CD4-positive, alpha-beta T cell treated with Interleukin-21 for 1 hour (primary cell): ENCODE results near the gene RSPRY1.

Experiments used
- DNase-seq: peaks from one replicate; pipeline ENCODE4 v3.0.0-alpha.2; 2020

RSPRY1 gene

DNA sequence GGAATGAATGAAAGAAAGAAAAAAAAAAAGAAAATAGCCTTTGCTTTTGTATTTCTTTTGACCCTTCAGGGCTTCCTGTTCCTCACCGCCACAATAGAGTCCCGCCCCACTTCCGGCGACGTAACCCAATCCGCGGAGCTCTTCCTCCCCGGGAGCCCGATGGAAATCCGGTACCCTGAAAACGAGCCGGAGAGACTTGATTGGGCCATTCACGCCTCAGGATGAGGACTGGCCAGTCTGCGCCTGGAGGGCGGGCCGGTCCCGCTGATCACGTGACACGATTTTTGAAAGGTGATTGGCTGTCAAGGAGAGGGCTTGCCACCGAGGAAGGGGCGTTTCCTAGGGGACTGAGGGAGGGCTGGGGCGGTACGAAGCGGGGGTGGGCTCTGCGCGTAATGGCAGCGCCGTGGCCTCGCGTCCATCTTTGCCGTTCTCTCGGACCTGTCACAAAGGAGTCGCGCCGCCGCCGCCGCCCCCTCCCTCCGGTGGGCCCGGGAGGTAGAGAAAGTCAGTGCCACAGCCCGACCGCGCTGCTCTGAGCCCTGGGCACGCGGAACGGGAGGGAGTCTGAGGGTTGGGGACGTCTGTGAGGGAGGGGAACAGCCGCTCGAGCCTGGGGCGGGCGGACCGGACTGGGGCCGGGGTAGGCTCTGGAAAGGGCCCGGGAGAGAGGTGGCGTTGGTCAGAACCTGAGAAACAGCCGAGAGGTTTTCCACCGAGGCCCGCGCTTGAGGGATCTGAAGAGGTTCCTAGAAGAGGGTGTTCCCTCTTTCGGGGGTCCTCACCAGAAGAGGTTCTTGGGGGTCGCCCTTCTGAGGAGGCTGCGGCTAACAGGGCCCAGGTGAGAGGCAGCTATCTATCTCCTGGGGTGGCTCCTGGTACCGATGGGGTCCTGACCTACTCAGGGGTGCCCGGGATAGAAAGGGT lies at the start of gene RSPRY1, which contains the start of gene PSME3IP1:
Gene RSPRY1 (plus strand): TSS at position 385 of the 927 bp plus-strand sequence. CDS start 18,330 bp downstream, outside the sequence.
Gene PSME3IP1 (minus strand): TSS at position 95 of the 927 bp plus-strand sequence. CDS start 12,185 bp downstream, outside the sequence.
- peak; percentile 100 for DNase-seq

DNA sequence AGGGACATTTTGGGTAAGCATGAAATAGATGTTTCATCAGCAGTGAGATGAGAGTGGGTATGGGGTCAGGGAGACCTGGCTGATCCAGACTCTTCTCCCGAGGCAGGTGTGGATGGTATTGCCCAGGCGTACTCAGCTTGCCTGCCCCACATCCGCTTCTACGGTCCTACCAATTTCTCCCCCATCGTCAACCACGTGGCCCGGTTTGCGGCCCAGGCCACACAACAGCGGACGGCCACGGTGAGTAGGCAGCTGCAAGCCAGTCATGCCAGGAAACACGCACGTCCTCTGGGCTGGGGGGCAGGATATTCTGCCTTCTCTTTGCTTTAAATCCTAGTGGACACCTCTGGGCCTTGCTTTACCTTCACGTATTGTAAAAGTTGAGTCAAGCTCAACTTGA lies 49.1 kb upstream of the RSPRY1 start:
- DNase-seq, result no peak

DNA sequence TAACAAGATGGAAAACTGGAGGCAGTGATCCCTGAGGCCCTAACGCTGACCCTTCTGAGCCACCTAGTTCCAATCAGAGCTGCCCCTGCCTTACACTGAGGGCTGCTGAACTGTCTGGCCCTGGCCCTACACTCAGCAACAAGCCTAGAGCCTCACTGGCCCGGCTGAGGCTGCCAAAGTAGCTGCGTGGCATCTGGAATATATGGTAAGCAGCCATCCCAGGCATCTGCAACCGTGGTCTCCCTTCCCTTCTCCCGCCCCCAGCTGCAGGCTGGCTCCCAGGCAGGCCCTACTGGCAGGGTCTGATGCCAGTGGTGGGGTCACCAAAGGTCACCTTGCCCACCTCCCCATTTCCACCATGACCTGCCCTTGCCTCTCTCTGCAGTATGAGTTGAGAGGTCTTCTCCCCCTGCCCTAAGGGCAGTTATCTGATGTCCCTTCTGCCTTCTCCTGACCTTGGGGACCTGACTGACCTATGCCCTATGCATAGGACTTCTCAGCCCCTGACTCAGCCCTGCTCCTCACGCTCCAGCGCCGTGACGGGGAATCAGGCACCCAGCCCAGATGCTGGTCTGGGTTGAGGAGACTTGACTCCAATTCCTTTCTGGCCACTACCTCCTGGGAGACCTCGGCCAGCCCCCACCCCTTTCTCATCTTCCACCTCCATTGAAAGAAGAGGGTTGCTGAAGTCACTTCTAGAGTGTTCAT lies 48.4 kb upstream of the RSPRY1 start:
- no peak for DNase-seq

DNA sequence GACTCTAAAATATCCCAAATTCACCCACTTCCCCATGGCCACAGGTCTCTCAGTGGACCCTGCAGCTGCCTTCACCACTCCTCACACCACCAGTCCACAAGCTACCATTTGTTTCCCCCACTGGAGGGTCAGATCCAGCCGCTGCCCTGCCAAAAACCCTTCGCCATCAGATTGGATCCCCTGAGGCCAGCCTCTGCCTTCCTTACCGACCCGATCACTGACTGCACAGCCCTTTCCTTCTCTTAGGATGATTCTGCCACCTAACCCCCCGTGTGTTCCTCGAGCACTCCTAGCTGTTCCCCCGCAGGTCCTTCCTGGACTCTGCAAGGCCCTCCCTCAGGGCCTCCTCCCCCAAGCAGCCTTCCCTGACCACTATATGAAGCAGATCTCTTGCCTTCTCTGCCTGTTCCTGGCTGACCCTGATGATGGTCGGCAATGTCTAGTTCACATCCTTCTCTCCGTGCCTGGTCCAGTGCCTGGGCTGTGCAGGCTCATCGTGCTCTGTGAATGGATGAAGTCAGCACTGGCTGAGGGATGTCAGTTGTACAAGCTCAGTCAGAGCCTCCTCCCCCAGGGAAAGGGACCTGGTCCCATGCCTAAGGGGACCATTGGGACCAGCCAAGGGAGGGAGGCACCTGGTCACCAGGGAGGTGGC lies 47.7 kb upstream of the RSPRY1 start:
- no peak for DNase-seq

DNA sequence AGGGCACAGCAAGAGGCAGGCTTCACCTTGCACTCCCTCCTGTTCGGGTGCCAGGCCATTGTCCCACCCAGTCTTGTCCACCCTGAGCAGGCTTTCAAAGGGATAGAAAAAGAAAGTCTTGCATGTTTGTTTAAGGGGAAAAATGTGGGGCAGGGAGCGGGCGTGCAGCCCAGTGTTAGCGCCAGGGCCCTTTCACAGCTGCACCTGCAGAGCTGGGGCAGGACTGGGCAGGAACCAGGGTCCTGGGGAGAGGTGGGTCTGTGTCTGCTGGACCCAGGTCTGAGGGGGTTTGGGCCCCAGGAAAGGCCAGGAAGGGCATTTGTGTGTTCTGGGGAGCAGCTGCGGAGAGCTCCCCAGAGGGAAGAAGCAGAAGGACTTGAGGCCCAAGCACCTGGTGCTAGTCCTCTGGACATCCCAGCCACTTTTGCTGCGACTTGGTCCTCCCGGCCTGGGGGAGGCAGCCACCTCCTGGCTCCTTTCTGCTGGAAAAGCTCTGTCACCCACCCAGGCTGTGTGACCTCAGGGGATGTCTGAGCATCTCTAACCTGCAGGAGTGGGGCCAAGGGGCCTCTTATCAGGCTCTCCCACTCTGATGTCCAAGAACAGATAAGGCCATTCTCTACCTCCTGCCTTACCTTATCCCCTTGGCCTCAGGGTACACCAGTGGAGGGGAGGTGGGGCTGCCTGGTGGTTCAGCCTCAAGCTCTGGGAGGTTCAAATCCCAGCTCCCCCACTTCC lies 45.0 kb upstream of the RSPRY1 start:
- no peak for DNase-seq

DNA sequence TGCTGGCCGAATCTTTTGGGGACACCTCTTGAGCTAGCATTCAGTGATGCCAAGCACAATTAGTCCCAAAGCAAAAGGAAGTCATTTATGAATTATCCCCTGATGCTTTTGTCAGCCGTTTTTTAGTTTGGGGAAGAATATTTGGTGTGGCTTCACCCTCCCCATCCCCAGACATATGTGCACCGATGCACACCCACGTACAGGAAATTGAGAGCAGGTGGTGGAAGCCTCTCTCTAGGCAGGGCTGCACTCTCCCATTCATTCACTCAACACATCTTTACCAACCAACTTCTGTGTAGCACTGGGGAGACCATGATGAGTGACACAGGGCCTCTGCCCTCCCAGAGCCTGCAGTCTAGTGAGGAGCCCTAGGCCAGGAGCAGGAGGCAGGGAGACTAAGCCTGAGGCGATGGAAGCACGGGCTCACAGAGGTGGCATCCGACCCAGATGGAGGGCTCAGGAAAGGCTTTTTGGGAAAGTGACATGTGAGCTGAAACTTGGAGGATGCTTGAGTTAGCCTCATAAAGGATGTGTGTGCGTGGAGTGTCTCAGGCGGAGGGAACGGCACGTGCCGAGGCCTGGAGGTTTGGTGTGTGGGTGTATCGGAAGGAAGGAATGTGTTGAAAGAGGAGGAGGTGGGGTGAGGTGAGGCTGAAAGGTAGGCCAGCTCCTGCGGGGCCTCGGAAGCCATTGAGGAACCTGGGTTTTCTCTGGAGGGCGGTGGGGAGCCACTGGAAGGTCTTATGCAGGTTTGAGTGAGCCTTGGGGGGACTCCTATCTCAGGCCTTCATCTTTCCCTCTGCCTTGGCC lies 44.1 kb upstream of the RSPRY1 start:
- DNase-seq, result no peak

DNA sequence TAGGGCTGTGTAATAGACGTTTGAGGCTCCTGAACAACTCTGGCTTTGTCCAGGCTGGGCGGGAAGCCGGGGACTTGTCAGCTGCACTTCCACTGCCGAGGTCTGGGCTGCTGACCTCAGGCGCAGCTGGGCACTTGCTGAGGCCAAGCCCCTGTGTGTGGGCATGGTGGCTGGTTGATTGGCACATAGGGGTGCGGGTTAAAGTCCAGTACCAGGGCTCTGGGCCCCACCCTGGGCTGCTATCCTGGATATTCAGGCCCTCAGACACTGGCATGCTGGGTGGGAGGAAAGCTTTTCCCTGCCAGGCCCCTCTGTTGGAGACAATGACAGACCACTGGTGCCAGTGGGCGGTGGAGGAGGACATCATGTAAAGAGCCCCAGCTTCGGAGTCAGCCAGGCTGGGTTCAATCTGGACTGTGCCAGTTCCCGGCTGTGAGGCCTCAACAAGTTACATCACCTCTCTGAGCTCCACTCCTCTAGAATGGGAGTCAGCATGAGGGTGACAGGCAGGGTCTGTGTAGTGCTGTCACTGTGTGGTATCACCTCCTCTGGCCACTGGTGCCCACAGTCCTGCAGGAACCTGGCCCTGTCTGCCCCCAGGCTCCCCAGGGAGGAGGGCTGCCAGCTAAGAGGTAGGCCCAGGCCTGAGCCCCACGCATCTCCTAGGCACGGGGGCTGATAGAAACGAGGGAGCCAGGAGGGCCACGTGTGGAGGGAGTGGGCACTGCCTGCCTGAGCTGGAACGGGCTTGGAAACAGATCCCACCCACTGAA lies 42.8 kb upstream of the RSPRY1 start:
- DNase-seq, result no peak

DNA sequence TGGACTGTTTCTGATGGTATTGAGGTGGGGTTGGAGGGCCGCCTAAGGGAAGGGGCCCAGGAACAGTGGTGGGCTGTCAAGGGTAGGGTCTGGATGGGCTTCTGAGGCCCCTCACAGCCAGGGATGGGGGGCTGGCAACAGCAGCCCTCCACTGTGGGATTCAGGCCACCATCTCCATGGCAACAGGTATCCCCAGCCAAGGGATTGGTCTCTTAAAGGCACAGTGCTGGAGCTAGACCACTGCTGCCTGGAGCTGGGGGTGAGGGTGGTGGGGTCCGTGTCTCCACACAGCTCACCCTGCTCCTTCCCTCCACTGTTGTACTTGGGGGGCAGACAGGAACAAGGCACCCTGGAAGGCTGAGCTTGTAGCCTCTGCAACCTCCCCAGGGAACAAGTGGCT lies 42.1 kb upstream of the RSPRY1 start:
- DNase-seq, result no peak

DNA sequence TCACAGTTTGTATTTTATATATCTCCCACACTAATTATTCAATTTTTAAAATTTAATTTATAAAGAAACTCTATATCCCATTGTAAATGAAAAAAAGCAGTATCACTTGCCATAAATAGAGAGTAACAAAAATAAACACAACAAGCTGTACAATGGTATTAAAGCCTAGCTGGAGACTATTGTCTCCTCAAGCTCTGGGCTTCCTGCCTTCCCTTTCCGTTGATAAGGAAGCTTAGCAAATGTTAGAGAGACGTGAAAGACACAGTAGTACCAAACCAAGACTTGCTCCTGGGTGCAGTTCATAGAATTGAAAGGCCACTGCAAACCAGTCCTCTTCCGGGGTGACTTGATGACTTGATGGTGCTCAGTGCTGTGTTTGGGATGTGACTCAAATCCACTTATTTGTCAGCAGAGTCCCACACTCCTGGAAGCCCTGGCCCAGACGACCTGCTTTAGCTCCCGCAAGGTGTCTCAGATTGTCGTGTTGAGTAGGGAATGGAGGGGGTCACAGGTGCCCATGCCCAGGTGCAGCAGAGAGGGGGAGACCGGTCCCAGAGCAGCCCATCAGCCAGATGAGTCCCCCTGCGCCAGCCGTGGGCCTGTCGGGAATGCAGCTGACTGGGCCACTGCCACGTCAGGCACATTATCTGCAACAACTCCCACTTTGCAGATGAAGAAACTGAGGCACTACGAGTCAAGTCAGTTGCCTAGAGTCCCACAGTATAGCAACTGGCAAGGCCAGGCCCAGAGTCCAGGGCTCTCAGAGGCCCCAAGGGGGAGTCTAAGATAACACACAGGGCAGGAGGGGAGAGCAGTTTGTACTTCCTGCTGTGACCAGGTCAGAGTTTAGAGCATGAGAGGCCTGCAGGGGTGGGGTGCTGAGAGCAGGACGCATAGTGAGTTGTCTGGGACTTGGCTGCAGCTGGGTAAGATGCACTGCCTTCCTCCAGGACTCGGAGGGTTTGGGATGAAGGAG lies 40.8 kb upstream of the RSPRY1 start:
- DNase-seq, result no peak

DNA sequence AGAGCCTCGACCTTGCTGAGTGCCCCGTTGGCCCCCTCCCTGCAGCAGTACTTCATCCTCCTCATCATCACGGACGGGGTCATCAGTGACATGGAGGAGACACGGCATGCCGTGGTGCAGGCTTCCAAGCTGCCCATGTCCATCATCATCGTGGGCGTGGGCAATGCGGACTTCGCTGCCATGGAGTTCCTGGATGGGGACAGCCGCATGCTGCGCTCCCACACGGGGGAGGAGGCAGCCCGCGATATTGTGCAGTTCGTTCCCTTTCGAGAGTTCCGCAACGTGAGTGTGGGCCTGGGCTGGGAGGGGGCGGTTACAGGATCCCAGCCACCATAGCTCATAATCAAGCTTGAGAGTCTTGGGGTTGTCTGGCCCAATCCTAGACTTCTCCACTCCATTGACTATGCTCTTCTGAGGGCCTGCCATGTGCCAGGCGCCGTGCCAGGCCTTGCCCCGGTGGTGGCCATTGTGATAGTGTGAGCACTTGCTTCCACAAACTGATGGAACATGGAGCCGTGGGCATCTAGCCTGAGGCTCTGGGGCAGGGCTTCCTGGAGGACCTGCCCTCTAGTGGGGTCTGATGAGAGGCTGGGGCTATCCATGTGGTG lies 40.0 kb upstream of the RSPRY1 start:
- no peak for DNase-seq

DNA sequence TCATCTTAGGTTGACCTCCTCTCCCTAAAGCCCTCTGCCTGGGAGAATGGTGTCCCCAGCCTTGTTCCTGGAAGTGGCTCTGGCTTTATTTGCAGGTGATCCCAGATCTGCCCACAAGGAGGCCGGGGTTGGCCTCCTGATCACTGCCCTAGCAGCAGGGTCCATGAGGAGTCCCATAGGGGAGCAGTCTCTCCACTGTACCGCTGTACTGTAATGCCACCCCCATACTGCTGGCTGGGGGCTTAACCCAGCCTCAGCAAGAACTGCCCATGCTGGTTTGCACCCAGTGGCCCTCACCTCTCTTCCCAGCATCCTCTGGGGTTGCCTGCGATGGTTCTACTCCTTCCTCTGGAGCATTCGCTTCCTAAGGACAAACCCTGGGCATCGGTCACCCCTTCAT lies 39.4 kb upstream of the RSPRY1 start:
- no peak for DNase-seq

DNA sequence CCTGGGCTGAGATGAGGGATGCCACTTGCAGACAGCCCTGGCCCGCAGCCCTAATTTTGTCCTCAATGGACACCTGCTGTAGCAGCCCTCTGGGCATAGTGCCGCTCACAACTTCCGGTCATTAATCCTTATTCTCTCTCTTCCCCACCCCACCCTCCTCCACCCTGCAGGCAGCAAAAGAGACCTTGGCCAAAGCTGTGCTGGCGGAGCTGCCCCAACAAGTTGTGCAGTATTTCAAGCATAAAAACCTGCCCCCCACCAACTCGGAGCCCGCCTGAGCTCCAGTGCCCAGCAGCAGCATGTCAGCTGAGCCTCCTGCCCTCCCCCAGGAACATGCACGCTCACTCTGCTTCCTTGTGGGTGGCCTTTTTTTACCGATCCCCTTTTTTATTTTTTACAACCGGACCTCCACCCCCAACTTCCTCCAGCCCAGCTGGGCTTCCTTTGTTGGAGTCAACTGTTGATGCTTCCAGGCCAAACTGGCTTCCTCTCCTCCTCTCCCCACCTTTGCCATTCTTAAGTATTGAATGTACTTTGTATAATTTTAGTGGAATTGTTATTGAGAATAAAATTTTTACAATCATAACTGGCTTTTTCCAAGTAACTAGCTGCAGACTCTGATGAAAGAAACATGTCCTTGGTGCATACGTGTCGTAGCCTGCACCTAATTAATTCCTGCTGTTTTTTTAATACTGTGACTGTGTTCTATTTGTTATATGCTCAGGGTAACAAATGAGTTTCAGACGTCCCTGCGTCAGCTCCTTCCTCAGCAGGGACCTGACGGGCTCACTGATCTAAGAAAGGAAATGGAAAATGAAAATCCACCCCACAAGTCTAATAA lies 38.5 kb upstream of the RSPRY1 start:
- DNase-seq, result no peak

DNA sequence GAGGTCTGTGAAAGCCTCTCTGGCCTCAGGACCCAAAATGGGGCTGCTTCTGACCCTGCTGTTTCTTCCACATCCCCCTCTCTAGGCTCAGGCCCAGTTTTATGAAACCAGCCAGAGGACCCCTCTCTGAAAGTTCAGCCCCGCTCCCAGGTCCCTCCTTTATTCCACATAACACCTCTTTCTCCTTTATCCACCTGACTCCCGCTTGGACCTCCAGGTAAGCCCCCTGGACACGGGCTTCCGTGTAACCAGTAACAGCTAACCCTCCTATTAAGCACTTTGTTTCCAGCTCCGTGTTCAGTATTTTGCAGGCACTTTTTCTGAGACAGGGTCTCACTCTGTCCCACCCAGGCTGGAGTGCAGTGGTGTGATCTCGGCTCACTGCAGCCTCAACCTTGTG lies 37.6 kb upstream of the RSPRY1 start:
- DNase-seq, result no peak

DNA sequence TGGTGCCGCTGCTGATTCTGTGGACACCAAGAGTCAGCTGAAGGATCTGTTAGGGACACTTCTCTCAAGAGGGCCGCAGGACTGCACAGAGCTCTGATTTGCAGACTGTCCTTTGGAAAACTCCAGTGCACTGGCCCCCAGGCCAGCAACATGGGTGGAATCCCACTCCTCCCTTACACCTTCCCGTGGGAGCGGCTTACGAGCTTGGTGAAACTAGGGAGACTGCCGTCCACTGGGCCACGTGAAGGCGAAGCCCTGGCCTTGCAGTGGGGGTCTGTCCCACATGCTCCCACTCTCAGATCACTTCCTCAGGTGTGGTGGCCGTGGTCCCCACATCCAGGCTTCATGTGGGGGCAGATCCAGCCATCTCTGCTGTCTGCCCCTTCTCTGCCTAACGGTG lies 36.7 kb upstream of the RSPRY1 start:
- DNase-seq, result no peak

DNA sequence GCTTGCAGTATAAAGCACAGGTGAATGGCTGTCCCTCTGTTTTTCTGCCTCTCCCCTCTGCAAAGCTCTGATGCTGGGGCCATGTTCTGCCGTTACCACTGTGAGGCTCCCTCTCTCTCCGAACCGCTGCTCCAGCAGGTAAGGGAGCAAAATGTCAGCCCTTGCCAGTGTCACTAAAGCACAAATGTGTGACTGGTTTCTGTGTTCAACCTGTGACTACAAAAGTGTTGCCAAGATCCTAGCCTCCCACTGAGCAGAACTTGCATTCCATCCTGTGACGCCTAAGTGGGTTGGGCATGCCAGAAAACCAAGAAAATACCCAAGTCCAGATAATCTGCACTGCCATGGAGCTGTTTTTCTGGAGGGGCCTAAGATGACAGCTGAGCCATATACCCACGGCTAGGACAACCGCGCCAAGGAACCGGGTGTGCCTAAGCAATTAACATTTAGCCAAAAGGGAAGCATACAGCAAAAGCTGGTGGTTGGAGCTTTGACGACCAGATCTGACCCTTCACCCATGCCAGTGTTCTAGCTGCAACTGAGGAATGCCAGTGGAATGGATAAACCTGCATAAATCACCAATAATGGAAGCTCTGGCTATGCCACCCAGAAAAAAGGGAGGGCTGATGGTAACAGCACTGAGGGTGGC lies 35.3 kb upstream of the RSPRY1 start:
- DNase-seq, result no peak

DNA sequence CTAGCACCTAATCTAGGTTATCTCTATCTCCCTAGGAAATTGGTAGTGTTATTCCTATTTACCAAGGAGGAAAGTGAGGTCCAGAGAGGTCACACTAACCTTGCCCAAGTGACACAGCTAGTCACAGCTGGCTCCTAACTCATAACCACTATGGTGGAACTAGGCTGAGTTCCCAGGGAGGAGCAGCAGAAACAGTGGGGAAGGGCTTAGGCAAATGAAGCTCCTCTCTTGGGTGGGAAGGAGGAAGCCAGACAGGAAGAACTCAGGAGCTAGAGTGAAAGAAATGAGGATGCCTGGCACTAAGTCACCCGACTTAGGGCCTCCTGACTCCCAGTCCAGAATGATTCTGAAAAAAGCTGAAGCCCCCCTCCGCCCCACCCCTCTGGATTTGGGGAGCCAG lies 34.8 kb upstream of the RSPRY1 start:
- no peak for DNase-seq
